HCT116 (cell line): Measurements from ENCODE around the gene RPS2.

ENCODE experiments used
- YY1 ChIP-seq: IDR thresholded peaks from 2 replicates; pipeline ENCODE4 v1.6.1; 2011; ENCODE audit warnings: low read length, low read depth, moderate library complexity, mild to moderate bottlenecking; ENCODE audit not compliant: insufficient replicate concordance; ENCODE audit errors: extremely low read depth
- ZBTB33 ChIP-seq: IDR thresholded peaks from 2 replicates; pipeline ENCODE4 v1.6.1; 2011; ENCODE audit warnings: mild to moderate bottlenecking, low read length, moderate library complexity; ENCODE audit not compliant: insufficient replicate concordance; ENCODE audit errors: extremely low read depth

GRCh38 chr16:1917665-1918350 lies 46.8 kb downstream of the RPS2 start:
- TF ChIP-seq ZBTB33 (no peak), YY1 (no peak)
